Stimulated activated naive CD4-positive, alpha-beta T cell (primary cell): ENCODE data around the gene PZP.

Experiments
- DNase-seq, 6 experiments: peaks; one replicate each; lab custom pipeline; 2025; lab: John Stamatoyannopoulos, UW

The PZP gene

GRCh38 chr12:9123781-9124382, 84.3 kb downstream of the PZP start:
- no peak for DNase-seq

DNA sequence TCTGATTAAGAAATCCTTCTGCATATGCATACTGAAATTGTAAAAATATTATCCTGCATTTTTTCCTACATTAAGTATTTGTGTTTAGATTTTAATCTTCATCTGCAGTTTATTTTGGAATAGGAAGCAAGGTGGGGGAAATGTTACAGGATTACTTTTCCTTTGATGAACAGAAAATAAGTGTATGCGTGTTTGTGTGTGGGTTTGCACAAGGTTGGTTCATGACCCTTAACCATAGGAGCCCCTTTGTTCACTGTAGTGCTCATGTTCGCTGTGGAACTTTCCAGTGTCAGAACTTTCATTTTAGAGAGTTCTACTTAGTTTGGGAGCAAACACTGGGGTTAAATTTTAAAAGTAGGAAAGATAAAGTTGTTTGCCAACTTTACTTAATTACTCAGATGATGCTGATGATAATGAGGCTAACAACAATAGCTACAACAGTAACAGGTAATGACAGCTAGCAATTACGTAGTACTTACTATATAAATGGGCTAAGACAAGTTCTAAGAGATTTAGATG, 86.0 kb downstream of the PZP start:
- no peak for DNase-seq

GRCh38 chr12:9120487-9121184, 87.6 kb downstream of the PZP start:
- DNase-seq: no peak

- no peak for DNase-seq
Observed at GRCh38 chr12:9118158-9118557, 90.0 kb downstream of the PZP start.

- DNase-seq: no peak
Observed at GRCh38 chr12:9115731-9116559, 92.2 kb downstream of the PZP start, which contains the start of gene A2M. TSS of gene A2M (minus strand) at chr12:9115919. CDS start at chr12:9115849, 70 bp downstream.

- DNase-seq: no peak
Observed at GRCh38 chr12:9114946-9115345, 93.2 kb downstream of the PZP start.

- no peak for DNase-seq
Observed at GRCh38 chr12:9113987-9114309, 94.2 kb downstream of the PZP start.

- DNase-seq: no peak
Observed at GRCh38 chr12:9113296-9113986, 94.8 kb downstream of the PZP start.

DNA sequence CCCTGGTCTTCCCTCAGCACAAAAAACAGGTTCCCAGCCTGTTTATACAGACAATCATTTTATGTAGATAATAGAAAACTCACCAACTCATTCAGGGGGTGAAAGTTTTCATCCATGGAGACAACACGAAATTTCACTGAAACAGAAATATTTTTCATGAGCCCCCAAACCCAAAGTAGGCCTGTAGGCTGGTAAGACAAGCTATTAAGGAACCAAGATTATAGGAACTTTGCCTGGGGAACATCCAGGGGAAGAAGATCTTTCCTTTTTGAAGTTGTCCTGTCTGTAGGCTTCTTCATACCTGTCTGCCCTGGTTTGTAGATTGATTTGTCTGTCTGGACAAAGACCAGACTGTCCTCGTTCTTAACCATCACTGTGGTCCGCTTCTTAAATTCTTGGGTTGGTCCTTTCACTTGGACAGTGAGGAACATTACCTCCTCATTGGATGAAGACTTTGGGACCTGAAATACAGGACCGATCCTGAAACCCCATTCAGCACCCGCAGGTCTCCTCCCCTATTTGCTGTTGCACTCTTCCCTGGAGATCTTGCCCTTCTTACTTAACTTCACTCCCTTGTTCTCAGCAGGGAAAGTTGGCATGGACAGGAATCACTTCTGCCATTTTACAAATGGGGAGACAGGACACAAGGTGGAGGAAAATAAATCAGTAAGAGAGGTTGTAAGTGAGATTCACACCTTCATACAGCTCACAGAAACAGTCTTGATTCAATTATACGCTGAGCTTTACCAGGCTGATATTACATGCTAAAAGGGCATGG, 95.9 kb downstream of the PZP start:
- DNase-seq: no peak

GRCh38 chr12:9111525-9111924, 96.7 kb downstream of the PZP start:
- DNase-seq: no peak

DNA sequence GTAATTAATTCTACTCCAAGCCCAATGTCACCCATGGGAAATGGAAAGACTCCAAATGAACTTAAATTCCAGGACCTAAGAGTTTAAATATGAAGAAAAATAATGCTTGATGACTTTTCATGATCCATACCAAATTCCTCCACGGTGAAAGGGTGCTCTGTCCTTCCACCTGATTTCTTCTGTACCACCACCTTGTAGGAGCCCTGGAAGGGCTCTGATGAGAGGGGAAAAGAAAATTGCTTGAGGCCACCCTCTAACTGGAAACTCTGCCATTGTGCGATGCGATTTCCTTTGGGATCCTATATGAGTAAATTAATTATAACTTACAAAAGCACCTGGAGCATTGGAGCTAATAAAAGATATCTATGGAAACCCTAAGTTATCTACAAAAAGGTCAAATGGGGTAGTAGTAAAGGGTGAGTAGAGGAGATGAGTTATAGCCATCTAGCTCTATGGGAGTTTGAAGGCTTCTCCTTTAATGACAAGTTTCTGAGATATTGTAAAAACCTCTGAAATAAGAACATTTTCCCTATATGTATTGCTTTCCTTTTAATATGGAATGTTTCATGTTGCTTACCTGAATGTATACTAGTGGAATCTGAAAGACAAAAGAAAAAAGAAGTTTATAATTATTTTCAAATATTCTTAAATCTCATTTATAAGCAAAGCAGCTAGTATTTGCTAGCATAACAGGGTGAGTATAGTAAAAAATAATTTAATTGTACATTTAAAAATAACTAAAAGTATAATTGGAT, 98.3 kb downstream of the PZP start:
- no peak for DNase-seq

- no peak for DNase-seq
Observed at GRCh38 chr12:9109213-9109522, 99.0 kb downstream of the PZP start.

DNA sequence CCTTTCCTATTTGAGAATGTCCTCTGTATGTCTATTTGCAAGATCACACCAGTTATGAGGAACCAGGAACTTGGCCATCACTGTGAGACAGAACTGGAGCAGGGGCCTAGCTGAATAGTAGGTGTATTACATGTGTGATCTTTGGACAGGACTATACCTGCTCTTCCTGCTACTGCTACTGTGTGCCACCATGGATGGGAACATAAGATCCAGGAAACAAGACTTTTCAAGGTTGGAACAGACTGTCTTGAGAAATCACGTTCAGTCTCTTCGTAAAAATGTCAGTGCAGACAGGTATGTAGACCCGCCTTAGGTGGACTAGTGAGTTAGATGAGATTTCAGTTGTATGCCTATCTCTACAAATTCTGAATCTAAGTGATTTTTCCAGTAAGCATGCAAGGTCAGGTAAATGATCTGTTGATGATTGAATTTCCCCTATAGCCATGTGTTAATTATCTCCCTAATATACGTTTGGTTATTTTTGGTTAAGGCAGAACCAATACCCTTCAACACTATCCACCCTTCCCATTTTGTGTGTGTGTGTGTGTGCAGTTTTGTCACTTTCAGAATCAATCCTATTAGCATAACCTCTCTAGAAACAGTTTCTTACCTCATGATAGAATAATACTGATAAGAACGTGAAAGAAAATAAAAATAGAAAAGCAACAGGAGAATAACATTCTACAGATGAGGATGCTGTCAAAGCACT, 99.5 kb downstream of the PZP start:
- DNase-seq: no peak

DNA sequence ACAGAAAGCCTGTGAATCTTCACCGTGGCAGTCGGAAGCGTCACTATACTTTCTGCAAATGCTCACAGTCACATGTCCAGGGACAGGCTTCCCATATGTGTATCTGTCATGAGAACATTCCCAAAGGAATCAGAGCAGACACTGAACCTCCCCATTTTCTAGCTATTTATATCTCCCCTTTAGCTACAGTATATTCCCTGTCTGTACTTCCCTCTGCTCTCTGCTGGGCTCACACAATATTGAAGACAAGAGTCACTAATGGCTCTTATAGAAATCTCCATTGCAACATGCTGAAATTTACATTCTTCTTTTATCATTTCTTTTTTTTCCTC, 100.7 kb downstream of the PZP start:
- no peak for DNase-seq

DNA sequence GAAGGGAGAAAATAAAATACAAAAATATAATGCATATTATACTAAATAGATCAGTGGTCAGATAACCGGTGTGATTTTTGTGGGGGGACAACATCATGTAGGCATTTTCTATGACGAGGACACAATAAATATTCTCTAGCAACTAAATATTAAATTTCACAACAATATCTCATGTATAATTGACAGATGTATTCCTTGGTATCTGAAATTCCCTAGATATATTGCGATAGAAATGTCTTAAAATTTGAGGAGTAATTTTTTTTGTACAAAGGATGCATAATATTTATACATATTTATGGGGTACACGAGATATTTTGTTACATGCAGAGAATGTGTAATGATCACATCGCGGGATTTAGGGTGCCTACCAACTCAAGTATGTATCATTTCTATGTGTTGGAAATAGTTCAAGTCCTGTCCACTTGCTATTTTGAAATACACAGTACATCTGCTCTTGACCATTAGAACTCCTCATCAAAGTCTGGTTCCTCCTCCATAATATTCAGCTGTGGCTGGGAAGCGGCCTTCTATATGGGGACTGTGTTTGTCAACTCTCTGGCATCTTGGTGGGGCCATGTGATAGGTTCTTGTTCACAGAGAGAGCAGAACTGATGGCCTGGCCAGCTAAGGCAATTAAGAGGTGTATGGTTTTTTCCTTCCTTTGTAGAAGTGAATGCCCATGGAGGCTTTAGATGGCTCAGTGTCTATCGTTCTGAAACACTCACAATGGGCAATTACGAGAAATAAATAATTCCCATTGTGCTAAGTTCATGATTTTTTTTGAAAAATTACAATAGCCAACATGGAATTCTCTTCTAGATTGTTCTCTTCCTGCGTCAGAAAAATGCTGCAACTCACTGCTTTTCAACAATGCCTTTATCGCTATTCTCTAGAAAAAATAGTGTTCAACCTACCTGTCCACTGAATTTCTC, 101.3 kb downstream of the PZP start:
- no peak for DNase-seq

GRCh38 chr12:9106067-9106466, 102.1 kb downstream of the PZP start:
- no peak for DNase-seq

DNA sequence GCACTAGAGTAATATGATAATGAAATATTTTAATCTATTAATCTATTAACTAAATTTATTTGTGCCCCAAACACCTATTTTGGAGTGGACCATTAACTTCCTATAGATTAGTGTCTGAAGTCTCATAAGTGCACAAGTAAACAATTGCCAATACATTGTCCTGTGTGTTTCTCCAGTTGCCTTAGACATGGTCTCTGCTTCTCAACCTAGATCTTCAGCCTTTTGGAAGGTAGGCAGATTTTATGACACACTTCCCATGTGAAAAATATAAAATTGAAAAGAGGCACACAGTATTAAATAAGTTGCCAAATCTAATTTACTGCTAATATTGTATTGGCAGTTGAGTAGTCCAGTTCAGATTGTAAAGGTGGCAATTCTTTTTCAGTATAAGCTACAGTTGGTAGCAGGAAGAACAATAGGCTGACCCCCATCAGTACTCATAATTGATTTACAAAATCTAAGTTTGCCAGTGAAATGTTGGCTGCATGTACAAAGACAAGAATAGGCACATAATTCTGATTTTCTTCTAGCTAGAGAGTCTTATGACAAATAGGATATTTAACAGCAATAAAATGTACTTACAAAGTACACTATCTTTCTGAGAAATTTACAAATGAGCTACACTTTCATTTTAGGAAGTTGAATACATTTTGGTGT, 103.3 kb downstream of the PZP start:
- no peak for DNase-seq

- DNase-seq: no peak
Observed at GRCh38 chr12:9104087-9104486, 104.1 kb downstream of the PZP start.
